LNCaP clone FGC (cell line): ENCODE data around the gene TTC39C.

Experiments used
- DNase-seq: peaks from one replicate; pipeline ENCODE4 v3.0.0-alpha.2; 2011; ENCODE audit warnings: low read depth
- H3K4me3 ChIP-seq: 2 replicates; pipeline ENCODE4 v1.5.1; 2011; ENCODE audit warnings: mild to moderate bottlenecking, low read depth, low read length, control low read depth
- TF ChIP-seq, protein P1 (sequence below): IDR thresholded peaks from 2 replicates; pipeline ENCODE4 v1.5.1; 2012; ENCODE audit warnings: mild to moderate bottlenecking; ENCODE audit not compliant: control insufficient read depth, insufficient read depth; ENCODE audit errors: extremely low read depth

The TTC39C gene

DNA sequence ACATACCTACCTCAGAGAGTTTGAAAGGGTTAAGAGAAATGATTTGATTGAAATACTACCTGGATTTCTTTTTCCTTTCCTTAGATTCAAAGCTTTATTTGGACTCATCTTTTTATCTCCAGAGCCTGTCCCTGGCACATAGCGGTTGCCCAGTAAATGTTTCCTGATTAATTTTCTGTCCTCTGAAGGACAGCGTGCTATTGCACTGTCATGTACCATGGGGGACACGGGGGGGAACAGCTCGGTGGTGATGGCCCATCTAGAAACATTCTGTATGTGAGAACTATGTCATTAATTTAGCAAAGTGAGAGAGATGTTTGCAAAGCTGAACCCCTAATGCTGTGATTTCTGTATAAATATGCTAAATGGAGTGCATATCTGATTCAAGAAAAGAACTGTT lies 97.9 kb downstream of the TTC39C start:
- DNase-seq: no peak
- H3K4me3 ChIP-seq: no peak overlapping the region
- TF ChIP-seq, protein P1, sequence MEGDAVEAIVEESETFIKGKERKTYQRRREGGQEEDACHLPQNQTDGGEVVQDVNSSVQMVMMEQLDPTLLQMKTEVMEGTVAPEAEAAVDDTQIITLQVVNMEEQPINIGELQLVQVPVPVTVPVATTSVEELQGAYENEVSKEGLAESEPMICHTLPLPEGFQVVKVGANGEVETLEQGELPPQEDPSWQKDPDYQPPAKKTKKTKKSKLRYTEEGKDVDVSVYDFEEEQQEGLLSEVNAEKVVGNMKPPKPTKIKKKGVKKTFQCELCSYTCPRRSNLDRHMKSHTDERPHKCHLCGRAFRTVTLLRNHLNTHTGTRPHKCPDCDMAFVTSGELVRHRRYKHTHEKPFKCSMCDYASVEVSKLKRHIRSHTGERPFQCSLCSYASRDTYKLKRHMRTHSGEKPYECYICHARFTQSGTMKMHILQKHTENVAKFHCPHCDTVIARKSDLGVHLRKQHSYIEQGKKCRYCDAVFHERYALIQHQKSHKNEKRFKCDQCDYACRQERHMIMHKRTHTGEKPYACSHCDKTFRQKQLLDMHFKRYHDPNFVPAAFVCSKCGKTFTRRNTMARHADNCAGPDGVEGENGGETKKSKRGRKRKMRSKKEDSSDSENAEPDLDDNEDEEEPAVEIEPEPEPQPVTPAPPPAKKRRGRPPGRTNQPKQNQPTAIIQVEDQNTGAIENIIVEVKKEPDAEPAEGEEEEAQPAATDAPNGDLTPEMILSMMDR: no peak

DNA sequence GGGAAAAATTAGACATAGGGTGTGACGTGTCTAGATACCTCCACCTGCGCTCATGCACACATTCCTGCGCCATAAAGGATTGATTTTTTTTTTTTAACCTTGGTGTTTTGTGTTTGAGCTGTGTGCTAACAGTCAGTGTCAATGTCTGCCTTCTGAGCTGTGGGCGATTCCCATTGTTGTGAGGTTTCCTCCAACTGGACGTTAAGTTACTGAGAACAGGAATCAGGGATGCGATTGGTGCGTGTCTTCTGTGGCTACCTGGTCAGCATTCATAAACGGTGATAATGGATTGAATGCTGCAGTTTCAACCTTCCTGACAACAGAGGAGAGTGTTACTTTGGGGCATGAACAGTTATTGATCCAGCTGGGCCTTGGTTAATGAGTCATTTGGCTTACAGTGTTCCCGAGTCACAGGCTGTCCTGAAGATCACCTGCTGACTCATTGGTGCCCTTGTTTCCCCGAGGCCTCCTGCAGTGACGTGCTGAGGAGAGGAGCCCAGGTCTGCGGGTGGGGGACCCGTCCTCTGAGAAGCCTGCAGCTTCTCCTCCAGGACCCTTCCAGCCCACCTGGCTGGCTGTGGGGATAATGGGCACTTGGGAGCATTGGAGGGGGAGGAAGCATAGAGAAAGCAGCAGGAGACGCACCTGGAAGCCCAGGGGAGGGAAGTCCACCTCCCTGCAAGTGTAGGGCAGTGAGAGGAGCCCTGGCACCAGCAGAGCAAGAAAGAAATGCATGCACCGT lies 98.5 kb downstream of the TTC39C start:
- TF ChIP-seq, protein P1: no peak
- no peak for DNase-seq
- no peak overlapping the region for H3K4me3 ChIP-seq

DNA sequence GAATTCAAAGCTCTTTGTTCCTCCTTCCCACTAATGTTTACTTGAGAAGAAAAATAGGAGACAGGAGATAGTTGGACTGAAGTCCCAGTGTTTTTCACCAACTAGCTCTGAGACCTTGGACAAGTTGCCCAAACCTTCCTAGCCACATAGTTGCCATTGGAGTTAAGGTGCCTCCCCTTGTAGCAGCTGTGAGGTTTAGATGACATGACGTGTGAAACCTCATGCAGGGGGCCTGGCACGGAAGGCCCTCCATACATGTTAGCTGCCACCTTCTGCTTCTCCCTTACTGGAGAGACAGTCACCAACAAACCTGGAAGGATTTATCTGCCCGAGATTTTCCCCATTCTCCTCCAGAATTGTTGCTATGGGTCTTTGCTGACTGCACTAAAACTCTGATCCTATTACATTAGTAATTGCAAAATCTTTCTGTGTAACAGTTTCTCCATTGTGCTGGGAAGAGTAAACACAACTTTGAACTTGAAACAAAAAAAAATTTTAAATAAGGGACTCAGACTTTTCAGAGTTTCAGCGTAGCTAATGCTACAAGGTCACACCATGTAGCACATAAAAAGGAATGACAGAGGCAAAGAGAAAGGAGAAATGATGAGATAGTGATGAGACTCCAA lies 100.5 kb downstream of the TTC39C start:
- DNase-seq: no peak
- TF ChIP-seq, protein P1: no peak
- no peak overlapping the region for H3K4me3 ChIP-seq

DNA sequence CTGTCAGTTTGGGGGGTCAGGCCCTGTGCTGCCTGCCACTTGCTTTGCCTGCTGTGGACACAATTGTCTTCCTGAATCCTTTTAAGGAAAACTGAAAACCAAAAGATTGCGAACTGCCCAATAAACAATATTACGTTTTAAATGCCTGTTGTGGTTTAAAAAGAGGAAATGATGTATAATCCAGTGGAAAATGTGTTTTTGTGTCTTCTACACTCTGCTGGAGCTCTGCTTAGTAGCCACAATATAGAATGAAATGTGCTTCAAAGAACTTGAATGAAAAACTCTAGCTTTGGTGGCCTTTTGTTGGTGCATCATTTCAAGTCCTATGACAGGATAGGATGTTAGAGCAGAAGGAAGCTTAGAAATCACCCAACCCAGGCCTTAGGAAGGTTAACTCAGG lies 101.1 kb downstream of the TTC39C start:
- TF ChIP-seq, protein P1: no peak
- H3K4me3 ChIP-seq: no peak overlapping the region
- no peak for DNase-seq

DNA sequence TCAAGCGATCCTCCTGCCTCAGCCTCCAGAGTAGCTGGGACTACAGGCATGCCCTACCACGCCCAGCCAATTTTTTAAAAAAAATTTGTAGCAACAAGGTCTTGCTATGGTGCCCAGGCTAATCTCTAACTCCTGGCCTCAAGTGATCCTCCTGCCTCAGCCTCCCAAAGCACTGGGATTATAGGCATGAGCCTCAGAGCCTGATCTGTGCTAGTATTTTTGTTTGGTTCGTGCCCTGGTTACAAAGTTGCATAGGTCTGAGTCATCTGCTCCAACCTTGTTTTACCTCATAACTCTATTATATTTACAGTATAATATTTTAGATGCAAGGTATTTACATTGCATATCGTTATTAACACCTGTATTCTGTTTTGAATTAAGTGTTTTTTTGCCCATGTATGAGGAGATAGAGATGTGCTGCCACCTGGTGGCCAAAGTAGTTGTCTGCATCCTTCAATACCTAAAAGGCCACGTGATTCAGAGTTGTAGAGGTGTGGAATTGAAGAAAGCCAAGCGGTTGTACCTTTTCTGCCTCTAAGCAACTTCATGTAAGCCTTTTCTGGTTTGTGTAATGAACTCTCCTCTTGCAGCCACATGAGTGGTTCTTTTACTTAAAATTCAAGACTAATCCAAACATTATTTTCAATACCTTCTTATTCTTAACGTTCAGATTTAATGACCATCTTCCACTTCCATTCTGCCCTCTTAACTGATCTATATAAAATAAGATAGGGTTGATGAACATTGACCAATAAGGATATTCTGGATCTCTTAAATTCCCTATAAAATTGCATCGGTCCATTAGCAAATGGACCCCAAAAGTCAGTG lies 104.4 kb downstream of the TTC39C start:
- no peak overlapping the region for H3K4me3 ChIP-seq
- TF ChIP-seq, protein P1: peak; percentile 85
- peak; percentile 61 for DNase-seq

DNA sequence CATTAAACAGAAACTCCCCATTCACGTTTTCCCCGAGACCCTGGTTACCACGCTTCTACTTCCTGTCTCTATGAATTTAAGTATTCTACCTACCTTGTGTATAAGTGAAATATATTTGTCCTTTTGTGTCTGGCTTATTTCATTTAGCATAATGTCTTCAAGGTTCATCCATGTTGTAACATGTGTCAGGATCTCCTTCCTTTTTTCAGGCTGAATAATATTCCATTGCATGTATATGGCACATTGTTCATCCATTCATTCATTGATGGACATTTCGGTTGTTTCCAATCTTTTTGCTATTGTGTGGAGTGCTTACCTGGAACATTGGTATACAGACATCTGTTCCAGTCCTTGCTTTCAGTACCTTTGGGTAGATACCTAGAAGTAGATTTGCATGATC lies 106.1 kb downstream of the TTC39C start:
- TF ChIP-seq, protein P1: no peak
- DNase-seq: no peak
- no peak overlapping the region for H3K4me3 ChIP-seq
